Measurements from ENCODE around the gene JCAD. TPM values are rescaled to one million over a fixed set of nuclear protein-coding genes. Genes with fewer than 3 reads are reported as not detected.
A peak's percentile ranks its signal among the peaks of the same experiment; 100 is the strongest.
"Not testable (repeated sequence)": the region's sequence is repeated elsewhere in the genome, so short reads cannot be mapped to it uniquely, and the experiment has no call there.

JCAD gene
- total RNA-seq = under 1 TPM in 2 of 3 donors, not detected in 1; 0.07 to 0.43 TPM
- total RNA-seq (2013) = 0.02 TPM

DNA sequence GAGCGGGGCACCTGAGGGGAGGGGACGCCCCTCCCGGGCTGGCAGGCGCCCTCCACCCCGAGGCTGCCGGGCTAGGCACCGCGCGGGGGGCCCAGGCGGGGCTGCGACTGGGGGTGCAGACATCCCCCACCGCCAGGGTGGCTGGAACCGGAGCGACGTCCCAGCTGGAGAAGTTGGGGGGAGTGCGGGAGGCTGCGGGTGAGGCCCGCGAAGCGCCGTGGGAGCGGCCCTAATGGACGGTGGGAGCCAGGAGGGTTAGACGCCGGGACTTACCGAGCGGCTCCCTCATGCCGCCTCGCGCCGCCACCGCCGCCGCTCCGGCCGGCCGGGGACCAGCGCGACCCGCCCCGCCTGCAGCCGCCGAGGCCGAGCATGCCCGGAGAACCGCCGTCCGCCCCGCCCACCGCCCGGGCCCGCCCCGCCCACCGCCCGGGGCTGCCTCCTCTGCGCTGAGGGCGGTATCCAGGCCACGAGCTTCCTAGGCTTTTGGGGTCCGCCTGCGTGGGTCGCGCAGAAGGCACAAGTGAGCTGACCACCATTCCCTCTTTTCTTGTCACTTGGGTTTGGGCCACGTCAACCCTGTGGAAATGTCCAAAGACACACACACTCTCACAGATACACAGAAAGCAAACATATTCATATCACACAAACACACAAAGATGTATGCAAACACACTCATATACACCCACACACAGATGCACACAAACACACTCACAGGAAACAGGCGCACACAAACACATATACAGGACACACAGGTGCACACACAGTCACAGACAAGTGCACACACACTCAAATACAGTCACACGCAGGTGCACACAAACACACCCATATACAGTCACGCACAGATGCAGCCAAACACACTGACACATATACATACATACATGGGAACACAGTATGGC is at the start of gene JCAD:
Gene JCAD (minus strand): TSS at position 378 of the 899 bp plus-strand sequence. CDS start 11,774 bp downstream, outside the sequence.
- Mint-ChIP-seq H3K27ac (no peak within 1 kb of the TSS), H3K9me3 (no peaks in the 10 kb centered on the region), H3K27me3 (ENCODE audit: low read depth in 2 of 2) (peaks cover 63 to 65% of the 10 kb centered on the region in 2 donors), H3K36me3 (no peaks in the 10 kb centered on the region), H3K4me3 (peak within 1 kb of the TSS; percentile 75), H3K4me1 (peaks cover 6 to 10% of the 10 kb centered on the region in 2 donors)
- ATAC-seq = peak; percentile 93 to 97 (median 96)
- no peak for TF ChIP-seq CTCF (IDR thresholded peaks at IDR 0.05)
- peak within 1 kb of the TSS; percentile 16 for H3K4me3 ChIP-seq (ENCODE audit: low read length)
- H3K27me3 ChIP-seq (ENCODE audit: control insufficient read depth, insufficient read depth, low read length) = peaks cover 29% of the 10 kb centered on the region
- peak; percentile 48 to 53 for DNase-seq
- no peak within 1 kb of the TSS for H3K27ac ChIP-seq (ENCODE audit: low read length)
- peaks cover 10% of the 10 kb centered on the region for H3K4me1 ChIP-seq (ENCODE audit: control insufficient read depth, insufficient read depth, low read length)
- intact Hi-C loops (cut with micrococcal nuclease) = no loop called here
- WGBS (ENCODE audit: insufficient coverage) = 5% methylated on average over 66 of the region's 66 CpGs
- H3K36me3 ChIP-seq (ENCODE audit: control insufficient read depth, insufficient read depth, low read length) = no peaks in the 10 kb centered on the region
- no peaks in the 10 kb centered on the region for H3K9me3 ChIP-seq (ENCODE audit: control insufficient read depth, insufficient read depth, low read length)

GRCh38 chr10:30106987-30107386 is 47.6 kb upstream of the JCAD start:
- WGBS (ENCODE audit: insufficient coverage) = 93% methylated on average over 5 of the region's 5 CpGs

DNA sequence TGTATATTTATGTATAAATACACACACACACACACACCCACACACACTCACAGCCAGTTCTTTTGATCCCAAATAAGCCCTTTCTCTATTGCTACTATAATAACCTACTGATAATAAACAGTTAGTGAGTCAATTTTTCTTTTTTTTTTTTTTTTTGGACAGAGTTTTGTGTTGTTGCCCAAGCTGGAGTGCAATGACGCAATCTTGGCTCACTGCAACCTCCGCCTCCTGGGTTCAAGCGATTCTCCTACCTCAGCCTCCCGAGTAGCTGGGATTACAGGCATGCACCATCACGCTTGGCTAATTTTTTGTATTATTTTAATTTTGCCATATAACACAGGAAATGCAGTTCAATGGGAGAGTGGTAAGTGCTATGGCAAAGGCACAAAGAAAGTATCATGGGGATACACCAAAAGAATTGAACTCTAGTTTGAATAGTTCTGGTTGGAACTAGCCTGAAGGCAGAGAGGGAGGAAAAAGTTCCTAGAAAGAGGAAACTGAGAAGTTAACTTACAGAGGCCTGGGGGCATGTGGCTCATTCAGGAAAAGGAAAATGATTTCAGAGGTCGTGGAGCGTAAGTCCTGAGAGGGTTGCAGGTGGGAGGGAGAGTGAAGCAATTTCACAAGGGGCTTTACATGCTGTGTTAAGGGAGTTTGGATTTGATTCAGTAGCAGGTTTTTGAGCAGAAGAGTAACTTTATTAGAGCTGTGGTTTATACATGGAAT is 44.4 kb upstream of the JCAD start:
- Histone ChIP-seq H3K36me3 (ENCODE audit: control insufficient read depth, insufficient read depth, low read length) (no peaks in the 10 kb centered on the region), H3K27ac (ENCODE audit: low read length) (no peak overlapping the region), H3K4me3 (ENCODE audit: low read length) (no peak overlapping the region), H3K27me3 (ENCODE audit: control insufficient read depth, insufficient read depth, low read length) (no peaks in the 10 kb centered on the region), H3K9me3 (ENCODE audit: control insufficient read depth, insufficient read depth, low read length) (no peaks in the 10 kb centered on the region), H3K4me1 (ENCODE audit: control insufficient read depth, insufficient read depth, low read length) (no peaks in the 10 kb centered on the region)
- no peak overlapping the region for H3K27ac Mint-ChIP-seq
- no peak for ATAC-seq
- H3K4me1 Mint-ChIP-seq = no peaks in the 10 kb centered on the region
- no peak for TF ChIP-seq CTCF (IDR thresholded peaks at IDR 0.05)
- no peaks in the 10 kb centered on the region for H3K9me3 Mint-ChIP-seq
- DNase-seq = no peak
- peaks cover 20 to 27% of the 10 kb centered on the region in 2 donors for H3K27me3 Mint-ChIP-seq (ENCODE audit: low read depth in 2 of 2)
- no peaks in the 10 kb centered on the region for H3K36me3 Mint-ChIP-seq
- H3K4me3 Mint-ChIP-seq = no peak overlapping the region
- intact Hi-C loops (cut with micrococcal nuclease) = no loop called here
- 88% methylated on average over 6 of the region's 7 CpGs for WGBS (ENCODE audit: insufficient coverage)

More at GRCh38 chr10:30106987-30107386, 47.6 kb upstream of the JCAD start:
- ATAC-seq (no peak), DNase-seq (no peak)
- H3K4me1 Mint-ChIP-seq = no peaks in the 10 kb centered on the region
- H3K27me3 ChIP-seq (ENCODE audit: control insufficient read depth, insufficient read depth, low read length) = no peaks in the 10 kb centered on the region
- H3K9me3 Mint-ChIP-seq = peaks cover 0 to 2% of the 10 kb centered on the region in 2 donors
- H3K36me3 ChIP-seq (ENCODE audit: control insufficient read depth, insufficient read depth, low read length) = no peaks in the 10 kb centered on the region
- intact Hi-C loops (cut with micrococcal nuclease) = no loop called here
- H3K36me3 Mint-ChIP-seq = no peaks in the 10 kb centered on the region
- no peak overlapping the region for H3K4me3 ChIP-seq (ENCODE audit: low read length)
- H3K4me1 ChIP-seq (ENCODE audit: control insufficient read depth, insufficient read depth, low read length) = no peaks in the 10 kb centered on the region
- peaks cover 16 to 26% of the 10 kb centered on the region in 2 donors for H3K27me3 Mint-ChIP-seq (ENCODE audit: low read depth in 2 of 2)
- no peak for TF ChIP-seq CTCF (IDR thresholded peaks at IDR 0.05)
- H3K4me3 Mint-ChIP-seq = no peak overlapping the region
- H3K27ac ChIP-seq (ENCODE audit: low read length) = no peak overlapping the region
- H3K27ac Mint-ChIP-seq = no peak overlapping the region
- H3K9me3 ChIP-seq (ENCODE audit: control insufficient read depth, insufficient read depth, low read length) = no peaks in the 10 kb centered on the region

DNA sequence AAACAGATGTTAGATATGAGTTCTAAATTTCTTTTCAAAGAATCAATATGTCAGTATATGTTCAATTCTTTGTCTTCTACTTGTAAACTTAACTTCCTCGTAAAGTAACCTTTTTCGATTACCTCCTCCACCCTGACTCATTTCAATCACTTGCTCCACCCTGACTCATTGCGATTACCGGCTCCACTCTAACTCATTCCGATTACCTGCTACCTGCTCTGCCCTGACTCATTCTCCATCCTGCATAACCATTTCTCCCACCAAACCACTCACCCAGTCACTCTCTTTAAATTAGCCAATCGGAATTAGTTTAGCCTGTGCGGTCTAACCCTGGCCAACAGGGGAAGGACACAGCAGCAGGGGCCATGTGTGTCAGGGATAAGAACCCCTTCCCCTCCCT is 40.3 kb upstream of the JCAD start:
- intact Hi-C loops (cut with micrococcal nuclease); H3K9me3 Mint-ChIP-seq; H3K4me3 ChIP-seq (ENCODE audit: low read length); H3K27ac ChIP-seq (ENCODE audit: low read length); H3K36me3 ChIP-seq (ENCODE audit: control insufficient read depth, insufficient read depth, low read length); H3K9me3 ChIP-seq (ENCODE audit: control insufficient read depth, insufficient read depth, low read length); H3K27ac Mint-ChIP-seq; DNase-seq; H3K4me1 Mint-ChIP-seq; ATAC-seq; H3K36me3 Mint-ChIP-seq; H3K27me3 ChIP-seq (ENCODE audit: control insufficient read depth, insufficient read depth, low read length); H3K4me3 Mint-ChIP-seq; H3K4me1 ChIP-seq (ENCODE audit: control insufficient read depth, insufficient read depth, low read length): not testable (repeated sequence)
- H3K27me3 Mint-ChIP-seq (ENCODE audit: low read depth in 2 of 2) = peaks cover 30 to 43% of the 10 kb centered on the region in 2 donors
- WGBS (ENCODE audit: insufficient coverage) = 93% methylated on average over 7 of the region's 7 CpGs
